Aorta (tissue), 5 donors: Measurements from ENCODE around the gene CRAT. TPM values are rescaled to one million over a fixed set of nuclear protein-coding genes. Genes with fewer than 3 reads are reported as not detected.

ENCODE experiments used
- ATAC-seq: fragments of 200-7000 bp; cut with Tn5 transposase; one replicate; pipeline ENCODE4 v1.9.1; 2022; ENCODE audit warnings: moderate library complexity; ENCODE audit not compliant: low FRiP score
- DNase-seq, 2 donors: peaks; one replicate each; pipeline ENCODE4 v3.0.0-alpha.2; 2020
- H3K27ac ChIP-seq, 2 donors: one replicate each; pipeline ENCODE4 v1.5.1; 2013; ENCODE audit warnings: low read length in 2 of 2, mild to moderate bottlenecking in 2 of 2, moderate library complexity in 2 of 2, control low read depth in 1 of 2, inconsistent platforms in 1 of 2, low read depth in 1 of 2
- H3K27me3 ChIP-seq, 2 donors: one replicate each; pipeline ENCODE4 v1.6.1; 2013; ENCODE audit warnings: control low read depth in 1 of 2, low read length in 1 of 2, mild to moderate bottlenecking in 1 of 2, moderate library complexity in 1 of 2; ENCODE audit not compliant: insufficient read depth in 2 of 2, control insufficient read depth in 1 of 2
- H3K36me3 ChIP-seq, 2 donors: one replicate each; pipeline ENCODE4 v1.6.1; 2013; ENCODE audit warnings: control low read depth in 1 of 2, low read length in 1 of 2, mild to moderate bottlenecking in 1 of 2; ENCODE audit not compliant: insufficient read depth in 2 of 2, control insufficient read depth in 1 of 2
- H3K4me1 ChIP-seq, 2 donors: one replicate each; pipeline ENCODE4 v1.6.1; 2013; ENCODE audit warnings: low read length in 2 of 2, control low read depth in 1 of 2, mild to moderate bottlenecking in 1 of 2, moderate library complexity in 1 of 2; ENCODE audit not compliant: insufficient read depth in 2 of 2, control insufficient read depth in 1 of 2
- H3K4me3 ChIP-seq, 2 donors: one replicate each; pipeline ENCODE4 v1.5.1; 2013; ENCODE audit warnings: low read length in 2 of 2, control low read depth in 1 of 2, mild to moderate bottlenecking in 1 of 2
- H3K9me3 ChIP-seq: one replicate; pipeline ENCODE4 v1.6.1; 2013; ENCODE audit warnings: mild to moderate bottlenecking, low read length; ENCODE audit not compliant: control insufficient read depth
- WGBS, 2 donors: extraction: QIAGEN DNeasy Blood & Tissue Kit; methylation state at CpG; one replicate each; pipeline ENCODE4 v1.1.7; 2013; 5-methylcytosine and 5-hydroxymethylcytosine counted together
- intact Hi-C, 2 donors: fragments of 100-400 bp; cut with DNase I; formaldehyde crosslinking; loops; one replicate each; pipeline versions ENCODE4 v1.14.2 to v1.15.0; 2022
- polyA plus RNA-seq, 2 donors: library from polyadenylated mRNA; stranded (reverse); fragments of 200-250 nt; gene quantifications; one replicate each; pipeline ENCODE4 v1.2.3, GENCODE V29; 2013
- total RNA-seq, 2 donors: library from RNA; stranded (reverse); fragmentation: NEBNext Ultra II Directional; extraction: Animal tissue kit (Norgen Biotek cat#: 25700); gene quantifications; one replicate each; pipeline ENCODE4 v1.2.1, GENCODE V29; 2021
- donor health status: healthy with polysubstance abuse.
- donor health status: Bipolar disorder and iron deficiency.
- donor health status: DM: no; HTN: no; CAD: no.
- donor health status: DM: no; HTN: no; CAD: no.
- donor health status: DM: yes; HTN: yes; CAD: no.

CRAT gene
- total and polyA plus RNA-seq, 4 donors, result 26.8 to 51.1 (median 45.2) TPM

DNA sequence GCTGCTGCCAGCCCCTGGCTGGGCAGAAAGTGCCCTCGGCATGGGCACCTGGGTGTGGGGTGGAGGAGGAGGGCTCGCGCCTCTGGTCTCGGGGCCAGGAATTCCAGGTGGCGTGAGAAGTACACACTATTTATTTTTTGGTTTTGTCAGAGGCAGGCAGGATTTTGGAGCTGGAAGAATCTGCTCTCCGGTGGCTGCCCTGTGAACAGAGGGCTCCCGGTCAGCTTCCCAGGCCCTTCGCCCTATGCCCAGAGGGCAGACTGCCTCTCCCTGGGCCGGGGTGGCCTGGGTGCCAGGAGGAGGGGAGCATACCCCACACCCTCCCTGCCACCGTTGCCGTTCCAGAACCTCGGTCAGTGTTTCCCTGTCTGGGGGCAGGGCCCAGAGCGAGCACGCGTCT, 21.3 kb downstream of the CRAT start:
- ATAC-seq (no peak), DNase-seq (peak in 1 of 2 donors; percentile 69)
- Histone ChIP-seq H3K4me3 (no peak overlapping the region), H3K9me3 (no peaks in the 10 kb centered on the region), H3K27ac (no peak overlapping the region), H3K27me3 (no peaks in the 10 kb centered on the region), H3K36me3 (no peaks in the 10 kb centered on the region), H3K4me1 (no peaks in the 10 kb centered on the region)
- intact Hi-C loops, result no loop called here
- WGBS, 2 donors, result 87 to 88% methylated on average over 14 to 15 of the region's 15 CpGs

- Histone ChIP-seq H3K4me3 (no peak overlapping the region), H3K27ac (no peak overlapping the region), H3K27me3 (no peaks in the 10 kb centered on the region), H3K4me1 (no peaks in the 10 kb centered on the region), H3K9me3 (no peaks in the 10 kb centered on the region), H3K36me3 (no peaks in the 10 kb centered on the region)
- WGBS, 2 donors, result 86 to 91% methylated on average over 7 of the region's 7 CpGs
- DNase-seq, result peak in 1 of 2 donors; percentile 47
- ATAC-seq, result no peak
- intact Hi-C loops, result no loop called here
Measured at GRCh38 chr9:129084087-129084486, 26.5 kb downstream of the CRAT start.

DNA sequence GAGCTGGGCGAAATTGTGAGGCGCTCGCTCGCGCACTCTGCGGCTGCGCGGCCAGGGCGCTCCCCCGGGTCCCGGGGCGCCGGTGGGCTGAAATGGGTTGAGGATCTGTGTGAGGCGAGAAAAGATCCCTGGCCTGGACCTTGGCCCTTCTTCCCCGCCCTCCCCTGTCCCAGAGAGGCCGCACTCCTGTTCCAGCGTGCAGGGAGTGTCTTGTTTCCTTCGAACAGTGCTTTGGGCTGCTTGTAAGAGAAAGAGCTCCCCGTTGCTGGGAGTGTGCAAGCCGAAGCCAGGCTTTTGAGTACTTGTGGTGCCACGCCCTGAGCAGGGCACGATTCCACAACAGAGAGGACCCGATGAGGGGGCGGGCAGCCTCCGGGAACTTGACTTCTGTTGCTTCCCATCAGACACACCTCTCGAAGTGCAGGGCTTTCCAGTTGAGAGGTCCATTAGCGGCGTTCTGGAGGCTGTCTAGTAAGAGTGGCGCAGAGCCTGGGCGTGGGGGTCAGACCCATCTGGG, 29.1 kb downstream of the CRAT start:
- no peak for ATAC-seq
- no peaks in the 10 kb centered on the region for H3K4me1 ChIP-seq
- peak overlapping the region; percentile 63 to 70 for H3K4me3 ChIP-seq
- no peak overlapping the region for H3K27ac ChIP-seq
- intact Hi-C loops, result loop anchor here (2.0 kb wide), 2 partner anchors 29 to 45 kb away; partner anchors contain the start of genes CRAT (in 1 of the 2), MIGA2 (in 1 of the 2) and PTPA (in 1 of the 2)
- no peaks in the 10 kb centered on the region for H3K9me3 ChIP-seq
- H3K36me3 ChIP-seq, result no peaks in the 10 kb centered on the region
- DNase-seq, result no peak
- no peaks in the 10 kb centered on the region for H3K27me3 ChIP-seq
- WGBS, 2 donors, result 3 to 4% methylated on average over 22 to 30 of the region's 30 CpGs

- DNase-seq (peak; percentile 99 to 100), ATAC-seq (peak; percentile 99)
- intact Hi-C loops, result loop anchor here (2.0 kb wide), 2 partner anchors 30 to 44 kb away; partner anchors contain the start of genes CRAT (in 1 of the 2), MIGA2 (in 1 of the 2) and PTPA (in 1 of the 2)
Measured at GRCh38 chr9:129080601-129081387, 29.8 kb downstream of the CRAT start, which contains the start of gene DOLPP1. Gene DOLPP1 (plus strand): TSS chr9:129081111. CDS start chr9:129081132, 21 bp downstream.

GRCh38 chr9:129080298-129080600, 30.3 kb downstream of the CRAT start:
- ATAC-seq (no peak), DNase-seq (no peak)
- H3K36me3 ChIP-seq, result no peaks in the 10 kb centered on the region
- H3K27ac ChIP-seq, result no peak overlapping the region
- peak overlapping the region; percentile 5 to 51 for H3K4me3 ChIP-seq
- no peaks in the 10 kb centered on the region for H3K9me3 ChIP-seq
- H3K27me3 ChIP-seq, result no peaks in the 10 kb centered on the region
- WGBS, 2 donors, result 7 to 8% methylated on average over 12 of the region's 12 CpGs
- no peaks in the 10 kb centered on the region for H3K4me1 ChIP-seq
- intact Hi-C loops, result loop anchor here (2.0 kb wide), 2 partner anchors 31 to 43 kb away; partner anchors contain the start of genes CRAT (in 1 of the 2), MIGA2 (in 1 of the 2) and PTPA (in 1 of the 2)

More at GRCh38 chr9:129080601-129081387, 29.8 kb downstream of the CRAT start, which contains the start of gene DOLPP1:
- Histone ChIP-seq H3K4me3 (peak within 1 kb of the TSS; percentile 63 to 70), H3K27ac (peak within 1 kb of the TSS in 1 of 2 donors; percentile 55), H3K27me3 (no peaks in the 10 kb centered on the region), H3K4me1 (no peaks in the 10 kb centered on the region), H3K36me3 (no peaks in the 10 kb centered on the region), H3K9me3 (no peaks in the 10 kb centered on the region)
- 0% methylated on average over 70 of the region's 70 CpGs for WGBS, 2 donors

DNA sequence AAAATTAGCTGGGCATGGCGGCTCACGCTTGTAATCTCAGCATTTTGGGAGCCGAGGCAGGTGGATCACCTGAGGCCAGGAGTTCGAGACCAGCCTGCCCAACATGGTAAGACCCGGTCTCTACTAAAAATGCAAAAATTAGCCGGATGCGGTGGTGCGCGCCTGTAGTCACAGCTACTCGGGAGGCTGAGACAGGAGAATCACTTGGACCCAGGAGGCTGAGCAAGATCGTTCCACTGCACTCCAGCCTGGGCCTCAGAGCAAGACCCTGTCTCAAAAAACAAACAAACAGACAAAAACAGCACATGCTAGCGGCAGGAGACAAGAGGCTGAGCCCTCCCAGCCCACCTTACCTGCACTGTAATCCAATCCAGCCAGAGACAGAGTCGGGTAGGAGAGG, 30.8 kb downstream of the CRAT start:
- no peaks in the 10 kb centered on the region for H3K9me3 ChIP-seq
- no peaks in the 10 kb centered on the region for H3K36me3 ChIP-seq
- H3K4me1 ChIP-seq, result no peaks in the 10 kb centered on the region
- no peak overlapping the region for H3K4me3 ChIP-seq
- ATAC-seq (no peak), DNase-seq (no peak)
- intact Hi-C loops, result loop anchor here (2.0 kb wide), 2 partner anchors 31 to 43 kb away; partner anchors contain the start of genes CRAT (in 1 of the 2), MIGA2 (in 1 of the 2) and PTPA (in 1 of the 2)
- H3K27me3 ChIP-seq, result no peaks in the 10 kb centered on the region
- H3K27ac ChIP-seq, result no peak overlapping the region
- WGBS, 2 donors, result 80 to 86% methylated on average over 13 of the region's 13 CpGs

- no peak for ATAC-seq
- H3K4me3 ChIP-seq, result no peak overlapping the region
- no peaks in the 10 kb centered on the region for H3K27me3 ChIP-seq
- no peaks in the 10 kb centered on the region for H3K9me3 ChIP-seq
- H3K4me1 ChIP-seq, result no peaks in the 10 kb centered on the region
- H3K27ac ChIP-seq, result no peak overlapping the region
- DNase-seq, result no peak
- intact Hi-C loops, result no loop called here
- no peaks in the 10 kb centered on the region for H3K36me3 ChIP-seq
- 85 to 87% methylated on average over 18 of the region's 18 CpGs for WGBS, 2 donors
Measured at GRCh38 chr9:129078691-129079503, 31.7 kb downstream of the CRAT start.

GRCh38 chr9:129077236-129077635, 33.4 kb downstream of the CRAT start:
- DNase-seq, result no peak
- no peak for ATAC-seq
- Histone ChIP-seq H3K27ac (no peak overlapping the region), H3K4me1 (no peaks in the 10 kb centered on the region), H3K4me3 (no peak overlapping the region), H3K36me3 (no peaks in the 10 kb centered on the region), H3K9me3 (no peaks in the 10 kb centered on the region), H3K27me3 (no peaks in the 10 kb centered on the region)
- intact Hi-C loops, result no loop called here
- WGBS, 2 donors, result 85 to 91% methylated on average over 10 of the region's 10 CpGs
